GM12873 (cell line): ENCODE data around the gene RNF133.

Source experiments
- CTCF ChIP-seq: IDR thresholded peaks from 2 replicates; pipeline ENCODE4 v1.5.1; 2012; ENCODE audit warnings: low read depth, mild to moderate bottlenecking, moderate library complexity, low read length, control low read depth; ENCODE audit not compliant: insufficient read depth; ENCODE audit errors: missing control alignments

Gene RNF133

GRCh38 chr7:122658856-122659255, 40.1 kb downstream of the RNF133 start:
- no peak for TF ChIP-seq CTCF

DNA sequence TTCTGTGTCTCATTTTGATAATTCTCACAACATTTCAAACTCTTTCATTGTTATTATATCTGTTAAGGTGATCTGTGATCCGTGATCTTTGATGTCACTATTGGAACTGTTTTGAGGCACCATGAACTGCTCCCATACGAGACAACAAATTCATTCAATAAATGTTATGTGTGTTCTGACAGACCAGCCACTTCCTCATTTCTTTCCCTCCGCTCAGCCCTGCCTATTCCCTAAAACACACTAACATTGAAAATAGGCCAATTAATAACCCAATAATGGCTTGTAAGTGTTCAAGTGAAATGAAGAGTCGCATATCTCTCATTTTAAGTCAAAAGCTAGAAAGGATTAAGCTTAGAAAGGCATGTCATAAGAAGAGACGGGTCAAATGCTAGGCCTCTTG, 45.2 kb downstream of the RNF133 start:
- no peak for TF ChIP-seq CTCF

DNA sequence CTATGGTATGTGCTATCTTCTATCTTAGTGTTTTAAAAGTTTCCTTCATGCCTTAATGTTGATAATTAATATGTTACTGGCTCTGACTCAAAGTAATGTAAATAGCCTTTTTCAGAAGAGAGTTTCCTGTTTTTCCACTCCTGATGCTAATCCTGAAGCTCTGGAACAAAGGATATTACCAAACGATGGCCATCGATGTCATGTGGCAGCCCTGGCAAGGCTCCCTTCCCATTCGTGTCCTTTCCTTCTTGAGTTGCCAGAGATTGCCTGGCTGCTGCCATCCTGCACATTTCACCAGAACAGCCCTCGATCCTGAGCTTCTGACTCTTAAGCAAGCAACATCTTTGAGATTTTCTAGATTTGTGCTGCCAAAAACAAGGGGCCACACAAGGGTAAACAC, 46.0 kb downstream of the RNF133 start:
- no peak for TF ChIP-seq CTCF

DNA sequence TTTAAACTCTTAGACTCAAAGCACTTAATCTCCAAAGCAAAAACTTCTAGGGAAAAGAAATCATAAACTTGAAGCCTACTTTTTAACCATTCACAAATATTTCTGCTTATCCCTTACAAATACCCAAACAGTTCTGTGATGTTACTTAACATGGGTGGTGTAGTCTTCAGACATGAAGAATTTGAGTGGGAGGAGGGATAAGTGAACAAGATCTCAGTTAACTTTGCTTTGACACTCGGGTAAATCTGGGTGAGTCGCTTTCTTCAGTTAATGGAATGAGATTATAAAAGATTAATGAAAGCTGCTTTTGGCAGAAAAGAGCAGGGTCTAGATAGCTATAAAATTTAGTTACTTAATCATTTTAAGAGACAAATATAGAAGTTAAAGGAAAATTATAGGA, 47.5 kb downstream of the RNF133 start:
- no peak for TF ChIP-seq CTCF
